ENCODE measurements around the gene AK5. TPM values are rescaled to one million over a fixed set of nuclear protein-coding genes. Genes with fewer than 3 reads are reported as not detected.
"Not testable (repeated sequence)": the region's sequence is repeated elsewhere in the genome, so short reads cannot be mapped to it uniquely, and the experiment has no call there.

The AK5 gene
- total RNA-seq, 2 donors from 2014 or later, result 0.93 to 3.5 TPM

DNA sequence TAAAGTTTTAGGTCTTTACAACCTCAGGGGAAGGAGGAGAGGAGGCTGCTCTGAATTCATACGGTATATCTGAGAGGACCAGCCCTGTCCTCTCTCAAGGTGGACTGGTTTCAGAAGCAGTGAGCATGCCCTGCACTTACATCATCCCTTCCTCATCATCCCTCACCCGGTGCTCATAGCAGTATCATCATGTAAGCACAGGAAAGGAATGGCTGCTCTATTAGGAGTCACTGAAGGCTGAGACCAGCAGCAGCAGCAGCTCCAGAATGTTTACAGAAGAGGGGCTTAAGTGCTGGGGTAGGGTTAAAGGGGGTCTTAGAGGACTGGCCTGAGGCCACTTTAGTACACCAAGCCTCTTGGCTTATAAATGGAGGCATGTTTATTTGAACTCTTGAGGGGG lies 185.9 kb downstream of the AK5 start:
- intact Hi-C loops (cut with DNase I), result no loop called here
- no peak for DNase-seq (ENCODE audit: low spot score)

DNA sequence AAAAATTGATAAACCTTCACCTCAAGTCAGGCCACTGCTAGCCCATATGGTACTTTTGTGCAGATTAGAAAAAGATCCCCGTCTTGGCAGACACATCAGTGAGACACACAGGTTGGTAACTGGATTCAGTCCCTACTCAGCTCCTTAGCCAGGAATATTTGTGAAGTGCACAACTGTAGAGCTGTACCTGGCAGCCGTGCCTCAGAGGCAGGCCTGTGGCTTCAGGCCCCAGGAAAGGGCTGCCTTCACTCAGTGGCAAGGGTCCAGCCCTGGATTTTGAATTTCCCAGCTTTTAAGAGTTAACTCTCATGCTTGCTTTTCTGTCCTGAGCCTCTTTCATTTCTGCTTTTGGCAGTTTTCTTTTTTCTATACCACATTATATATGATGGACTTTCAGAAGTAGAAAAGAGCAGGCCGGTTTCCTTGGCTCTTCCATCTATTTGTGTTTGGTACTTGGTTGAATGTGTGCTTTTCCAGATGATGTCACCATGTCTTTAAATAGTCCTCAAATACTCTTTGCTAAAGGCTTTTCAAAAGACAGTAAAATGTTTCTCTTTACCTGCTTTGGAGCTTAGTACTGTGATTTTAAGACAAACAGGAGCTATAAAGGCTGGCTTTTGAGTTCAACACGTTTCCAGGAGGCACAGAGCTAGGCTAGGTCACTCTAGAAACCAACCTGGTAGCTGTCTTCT lies 186.6 kb downstream of the AK5 start:
- intact Hi-C loops (cut with DNase I), result no loop called here
- DNase-seq (ENCODE audit: low spot score), result no peak

DNA sequence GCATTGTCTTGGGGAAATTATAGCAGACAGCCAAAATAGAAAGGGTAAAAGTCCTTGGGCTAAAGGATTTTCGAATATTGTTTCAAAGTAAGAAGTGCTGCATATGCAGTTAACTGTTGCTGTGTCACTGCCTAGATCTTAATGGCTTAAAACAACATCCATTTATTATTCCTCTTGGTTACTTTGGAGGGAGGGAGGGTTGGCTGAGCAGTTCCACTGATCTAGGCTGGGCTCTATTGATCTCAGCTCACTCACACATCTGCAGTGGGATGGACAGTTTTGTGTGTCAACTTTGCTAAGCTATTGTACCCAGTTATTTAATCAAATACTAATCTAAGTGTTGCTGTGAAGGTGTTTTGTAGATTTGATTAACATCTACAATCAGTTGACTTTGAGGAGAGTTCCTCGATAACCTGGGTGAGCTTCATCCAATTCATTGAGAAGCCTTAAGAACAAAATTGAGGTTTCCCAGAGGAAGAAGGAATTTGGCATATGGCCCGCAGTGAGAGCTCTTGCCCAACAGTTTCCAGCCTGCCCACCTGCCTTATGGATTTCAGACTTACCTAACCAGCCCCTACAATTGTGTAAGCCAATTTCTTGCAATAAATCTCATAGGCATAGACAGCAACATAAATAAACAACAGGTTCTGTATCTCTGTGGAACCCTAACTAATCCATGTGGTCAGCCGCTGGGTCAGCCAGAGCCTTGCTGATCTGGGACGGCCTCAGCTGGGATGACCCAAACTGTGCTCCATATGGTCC lies 187.3 kb downstream of the AK5 start:
- no peak for DNase-seq (ENCODE audit: low spot score)
- intact Hi-C loops (cut with DNase I), result no loop called here

DNA sequence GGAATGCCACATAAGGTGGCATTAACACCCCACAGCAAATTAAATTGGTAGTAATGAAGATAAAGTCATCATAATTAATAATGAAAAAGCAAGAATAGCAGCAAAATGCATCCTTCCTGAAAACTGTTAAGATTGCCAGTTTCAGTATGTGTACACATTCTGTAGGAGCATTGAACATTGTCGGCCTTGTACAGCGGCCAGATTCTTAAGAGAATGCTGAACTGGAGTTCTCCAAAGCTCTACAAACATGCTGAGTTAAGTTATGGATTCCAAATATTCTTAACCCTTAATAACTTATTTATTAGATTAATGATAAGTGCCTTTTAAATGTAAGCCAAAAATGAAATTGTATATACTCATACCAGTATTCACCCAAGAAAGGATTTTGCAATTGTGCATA lies 189.9 kb downstream of the AK5 start:
- no peak for DNase-seq (ENCODE audit: low spot score)
- intact Hi-C loops (cut with DNase I), result no loop called here

DNA sequence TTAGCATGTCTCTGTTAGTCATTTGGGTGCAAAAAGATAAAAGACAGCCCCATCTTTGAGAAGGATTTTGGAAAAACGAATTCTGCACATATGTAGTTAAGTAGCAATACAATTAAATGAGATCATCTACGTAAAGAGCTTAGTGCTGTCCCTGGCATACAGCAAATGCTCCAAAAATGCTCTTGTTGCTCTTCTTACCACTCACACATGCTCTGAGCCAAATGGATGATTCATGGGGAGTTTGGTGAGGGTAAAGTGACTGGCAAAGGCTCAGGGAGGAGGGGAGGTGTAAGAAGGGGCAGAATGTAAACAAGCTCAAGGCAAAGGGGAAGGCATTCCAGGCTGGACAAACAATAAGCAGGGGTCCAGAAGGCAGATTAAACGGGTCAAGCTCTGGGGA lies 191.9 kb downstream of the AK5 start:
- DNase-seq (ENCODE audit: low spot score), result no peak
- intact Hi-C loops (cut with DNase I), result no loop called here

DNA sequence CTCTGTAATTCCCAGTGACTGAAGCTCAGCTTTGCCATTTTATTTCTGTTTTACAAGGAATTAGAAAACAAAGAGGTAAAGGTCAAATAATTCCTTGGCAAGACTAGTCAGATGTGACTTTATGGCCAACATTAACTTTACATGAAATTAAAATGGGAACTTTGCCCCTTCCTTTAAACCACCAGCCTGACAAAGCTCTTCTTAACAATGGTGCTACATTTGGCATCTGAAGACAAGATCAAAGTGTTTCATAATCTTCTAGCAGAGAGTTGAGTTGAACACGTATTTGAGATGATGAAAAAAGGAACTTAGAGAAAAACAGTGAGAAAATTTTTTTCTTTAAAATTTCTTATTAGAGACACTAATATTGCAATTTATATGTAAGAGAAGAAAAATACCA lies 193.8 kb downstream of the AK5 start:
- intact Hi-C loops (cut with DNase I), result no loop called here

DNA sequence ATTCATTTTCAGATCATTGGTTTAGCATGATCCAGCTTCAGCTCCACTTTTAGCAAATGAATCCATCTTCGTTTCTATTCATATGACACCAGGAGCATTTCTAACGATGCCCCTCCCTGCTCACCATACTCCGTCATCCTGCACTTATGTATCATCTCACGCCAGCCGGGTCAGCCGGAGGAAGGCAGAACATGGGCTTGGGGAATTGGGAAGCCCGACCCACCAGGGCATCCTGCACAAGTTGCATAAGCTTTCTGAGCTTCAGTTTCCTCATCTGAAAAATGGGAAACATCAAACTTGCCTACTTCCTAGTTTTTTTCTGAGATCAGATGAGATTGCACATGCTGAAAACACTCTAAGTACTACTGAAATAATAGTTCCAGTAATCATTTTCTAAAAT lies 194.7 kb downstream of the AK5 start:
- intact Hi-C loops (cut with DNase I), result no loop called here
- DNase-seq (ENCODE audit: low spot score), result no peak

More for the DNA sequence above, 193.8 kb downstream of the AK5 start:
- no peak for DNase-seq (ENCODE audit: low spot score)

DNA sequence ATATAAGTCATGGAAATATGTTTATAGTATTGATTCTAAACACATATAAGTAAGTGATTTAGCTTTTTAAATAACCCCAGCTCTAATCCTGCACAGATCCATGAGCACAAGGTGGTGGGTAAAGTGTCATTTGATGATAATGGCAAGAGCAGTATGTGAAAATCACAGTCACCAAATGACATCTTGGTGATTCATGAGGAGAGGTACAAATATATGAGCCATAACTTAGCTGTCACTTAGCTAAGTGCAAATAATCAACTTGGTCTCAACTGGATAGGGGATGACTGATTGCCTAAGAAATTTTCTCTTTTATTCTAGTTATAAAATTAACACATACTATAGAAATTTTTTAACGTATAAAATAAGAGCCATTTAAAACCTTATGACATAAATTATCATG lies 202.5 kb downstream of the AK5 start:
- intact Hi-C loops (cut with DNase I), result no loop called here
- DNase-seq (ENCODE audit: low spot score), result no peak

DNA sequence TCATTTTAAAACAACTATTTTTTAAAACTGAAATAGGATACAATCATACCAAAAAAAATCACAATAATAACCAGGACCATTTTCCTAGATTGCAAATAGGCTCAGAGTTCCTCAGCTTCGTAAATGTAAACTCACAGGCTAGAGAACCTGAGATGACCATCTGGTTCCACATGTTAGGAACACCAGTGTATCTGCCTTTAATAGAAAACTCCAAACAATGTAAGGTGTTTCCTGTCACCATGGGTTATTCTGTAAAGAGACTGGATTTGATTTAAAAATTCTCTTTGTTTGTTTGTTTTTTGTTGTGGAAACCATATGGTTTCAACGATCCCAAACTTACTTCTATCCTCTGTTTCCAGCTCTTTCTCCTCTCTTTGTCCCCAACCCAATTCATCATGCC lies 203.1 kb downstream of the AK5 start:
- intact Hi-C loops (cut with DNase I), result no loop called here
- no peak for DNase-seq (ENCODE audit: low spot score)

DNA sequence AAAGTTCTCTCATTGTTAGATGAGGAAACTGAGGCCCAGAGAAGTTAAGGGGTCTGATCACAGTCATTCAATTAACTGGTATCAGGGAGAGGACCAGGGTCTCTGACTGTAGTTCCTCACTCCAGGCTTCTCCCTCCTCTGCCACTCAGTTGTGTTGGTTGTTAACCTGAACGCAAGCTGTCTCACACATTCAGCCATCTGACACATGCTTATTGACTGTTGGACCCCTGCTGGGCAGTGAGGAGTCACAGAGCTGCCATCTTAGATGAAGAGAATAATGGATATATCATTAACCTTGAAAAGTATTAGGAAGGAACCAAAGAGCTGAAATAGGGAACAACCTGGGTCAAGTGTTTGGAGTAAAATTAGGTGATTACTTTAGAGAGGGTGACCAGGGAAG lies 205.8 kb downstream of the AK5 start:
- no peak for DNase-seq (ENCODE audit: low spot score)
- intact Hi-C loops (cut with DNase I), result no loop called here

DNA sequence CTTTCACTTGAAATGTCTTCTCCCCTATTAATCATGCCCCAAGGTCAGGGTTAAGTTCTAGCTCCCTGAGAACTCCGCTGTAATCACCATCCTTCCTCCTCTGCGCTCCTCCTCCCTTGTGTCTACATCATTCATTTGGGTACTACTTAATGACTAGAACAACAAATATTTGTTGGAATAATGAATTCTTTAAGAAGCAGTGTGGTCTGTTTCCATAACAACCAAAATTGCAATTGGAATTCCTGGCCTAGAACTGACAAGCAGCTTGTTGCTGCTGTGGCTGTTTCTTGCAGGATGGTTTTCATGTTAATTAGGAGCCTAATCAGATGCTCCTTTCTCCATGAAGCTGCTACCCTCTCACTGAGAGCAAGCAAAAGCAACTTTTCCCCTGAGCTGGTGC lies 208.1 kb downstream of the AK5 start:
- intact Hi-C loops (cut with DNase I), result no loop called here
- DNase-seq (ENCODE audit: low spot score), result no peak

DNA sequence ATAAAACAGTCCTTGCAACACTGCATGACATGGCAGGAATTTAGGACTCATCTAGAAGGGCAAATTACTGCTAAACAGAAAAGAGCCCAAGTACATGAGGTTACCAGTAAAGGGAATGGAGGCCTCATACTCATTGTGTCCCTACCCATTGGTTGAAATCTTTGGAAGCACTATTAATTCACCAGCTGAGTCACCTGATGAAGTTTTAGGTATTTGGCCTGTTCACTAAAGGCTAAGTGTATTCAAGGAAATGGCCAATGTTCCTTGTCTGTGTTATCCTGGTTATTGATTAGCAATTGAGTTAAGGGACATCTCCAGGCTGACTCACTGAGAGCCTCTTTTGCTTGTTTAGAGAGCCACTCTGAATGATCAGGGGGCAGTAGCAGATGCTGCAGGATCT lies 212.2 kb downstream of the AK5 start:
- intact Hi-C loops (cut with DNase I), result no loop called here
- no peak for DNase-seq (ENCODE audit: low spot score)

DNA sequence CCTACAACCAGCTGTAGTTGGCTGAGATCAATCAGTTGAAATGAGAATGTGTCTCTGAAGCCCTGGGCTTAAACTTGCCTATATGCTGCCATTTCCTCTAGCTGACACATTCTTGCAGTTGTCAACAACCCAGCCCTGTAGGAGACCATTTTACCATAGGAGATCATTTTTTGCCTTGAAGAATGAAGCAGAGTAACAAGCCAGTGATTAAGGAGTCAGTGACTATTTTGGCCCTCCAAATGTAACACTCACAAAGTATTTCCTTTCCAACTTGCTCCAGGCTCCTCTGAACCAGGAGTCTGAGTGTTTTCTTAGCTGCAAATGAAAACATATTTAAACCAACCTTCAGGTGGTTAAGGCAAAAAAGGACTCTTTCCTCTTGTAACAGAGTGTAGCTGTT lies 217.1 kb downstream of the AK5 start:
- intact Hi-C loops (cut with DNase I), result no loop called here
- DNase-seq (ENCODE audit: low spot score), result no peak

DNA sequence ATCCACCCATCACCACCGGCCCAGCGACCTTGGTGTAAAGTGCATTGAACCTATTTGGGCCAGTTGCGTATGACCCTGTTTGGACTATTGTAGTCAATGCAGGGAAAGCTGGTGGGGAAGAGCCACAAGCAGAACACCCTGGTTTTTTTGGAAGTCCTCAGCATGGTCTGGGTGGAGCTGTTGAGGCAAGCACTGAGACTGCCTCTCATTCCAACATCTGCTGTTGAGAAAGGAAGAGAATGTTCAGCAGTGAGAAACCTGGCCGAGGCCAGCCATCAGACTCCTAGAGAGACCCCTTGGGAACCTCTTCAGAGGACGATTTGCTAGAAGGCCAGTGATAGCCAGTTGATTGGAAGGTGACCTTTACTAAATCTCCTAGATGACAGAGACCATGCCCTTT lies 217.6 kb downstream of the AK5 start:
- DNase-seq (ENCODE audit: low spot score), result no peak
- intact Hi-C loops (cut with DNase I), result no loop called here

DNA sequence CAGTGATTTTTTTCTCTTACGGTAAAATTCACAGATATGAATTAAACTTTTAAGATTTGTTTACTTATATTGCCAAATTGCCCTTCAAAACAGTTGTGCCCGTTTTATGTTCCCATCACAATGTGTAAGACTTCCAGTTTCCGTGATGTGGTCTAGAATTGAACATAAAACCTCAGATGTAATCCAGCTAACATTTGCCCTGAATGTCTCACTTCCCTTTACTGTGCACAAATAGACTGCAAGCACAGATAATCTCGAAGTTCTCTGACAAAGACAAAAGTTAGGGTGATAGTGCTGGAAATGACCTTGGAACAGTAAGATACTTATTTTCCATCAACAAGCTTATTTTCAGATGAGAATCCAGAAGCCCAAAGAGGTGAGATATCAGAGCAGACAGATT lies 223.2 kb downstream of the AK5 start:
- DNase-seq (ENCODE audit: low spot score), result no peak
- intact Hi-C loops (cut with DNase I), result no loop called here

DNA sequence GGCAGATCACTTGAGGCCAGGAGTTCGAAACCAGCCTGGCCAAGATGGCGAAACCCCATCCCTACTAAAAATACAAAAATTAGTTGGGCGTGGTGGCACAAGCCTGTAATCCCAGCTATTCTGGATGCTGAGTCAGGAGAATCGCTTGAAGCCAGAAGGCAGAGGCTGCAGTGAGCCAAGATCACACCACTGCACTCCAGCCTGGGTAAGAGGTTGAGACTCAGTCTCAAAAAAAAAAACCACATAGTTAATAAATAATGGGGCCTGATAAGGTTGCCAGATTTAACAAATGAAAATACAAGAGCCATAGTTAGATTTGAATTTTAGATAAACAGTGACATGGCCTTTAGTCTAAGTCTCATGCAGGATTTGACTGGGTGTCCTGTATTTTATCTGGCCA lies 225.0 kb downstream of the AK5 start:
- no peak for DNase-seq (ENCODE audit: low spot score)
- intact Hi-C loops (cut with DNase I), result no loop called here

DNA sequence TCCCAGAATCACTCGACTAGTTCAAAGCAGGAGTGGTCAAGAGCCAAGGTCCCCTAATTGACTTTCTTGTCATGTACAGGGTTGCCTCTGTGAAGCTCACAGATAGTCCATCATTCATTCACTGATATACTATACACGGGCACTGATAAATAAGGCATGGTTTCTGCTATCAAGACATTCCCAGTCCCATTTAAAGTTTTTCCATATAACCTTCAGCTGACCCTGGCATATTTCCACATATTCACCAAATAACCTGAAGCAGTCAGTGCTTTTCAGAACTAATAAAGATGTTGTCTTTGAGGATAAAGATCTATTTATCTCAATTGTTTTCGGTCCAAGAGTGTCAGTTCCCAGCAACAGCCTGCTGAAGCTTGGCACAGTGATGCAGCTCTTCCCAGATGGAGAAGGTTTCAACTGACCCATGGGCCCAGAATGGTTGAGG lies 227.3 kb downstream of the AK5 start:
- intact Hi-C loops (cut with DNase I), result no loop called here
- DNase-seq (ENCODE audit: low spot score), result no peak

DNA sequence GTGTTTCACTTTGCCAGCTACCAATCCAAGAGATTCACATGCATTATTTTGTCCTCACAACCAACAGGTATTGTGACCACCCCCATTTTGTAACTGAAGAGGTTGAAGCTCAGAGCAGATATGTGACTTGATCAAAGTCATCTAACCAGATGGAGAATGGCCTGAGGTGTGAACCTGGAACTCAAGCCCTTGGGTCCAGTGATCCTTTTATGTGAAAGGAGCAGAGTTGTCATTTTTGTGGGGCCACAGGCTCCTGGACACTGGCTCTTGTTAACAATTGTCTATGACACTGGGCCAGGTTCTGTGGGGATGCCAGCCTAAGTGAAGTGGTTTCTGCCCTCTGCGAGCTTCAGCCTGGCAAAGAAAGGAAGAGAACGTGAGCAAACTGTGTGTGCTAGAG lies 228.1 kb downstream of the AK5 start:
- intact Hi-C loops (cut with DNase I), result no loop called here
- no peak for DNase-seq (ENCODE audit: low spot score)

DNA sequence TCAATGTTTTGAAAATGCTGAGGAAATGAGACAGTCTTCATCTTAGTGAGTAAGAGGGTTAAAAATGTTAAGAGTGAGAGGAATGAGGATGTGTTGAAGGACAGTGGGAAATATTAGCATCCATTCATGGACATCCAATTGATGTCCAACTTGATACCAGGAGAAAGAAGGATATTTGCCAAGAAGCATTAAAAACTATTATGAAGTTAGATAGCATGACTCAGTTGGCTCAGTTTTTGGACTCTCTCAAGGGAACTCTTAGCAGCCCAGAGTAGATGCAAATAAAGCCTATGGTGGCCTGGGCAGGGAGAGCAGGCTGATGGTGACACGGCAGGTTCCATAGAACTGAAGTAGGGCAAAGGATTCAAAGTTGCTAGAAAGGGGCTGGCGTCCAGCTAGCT lies 229.6 kb downstream of the AK5 start:
- no peak for DNase-seq (ENCODE audit: low spot score)
- intact Hi-C loops (cut with DNase I), result no loop called here

DNA sequence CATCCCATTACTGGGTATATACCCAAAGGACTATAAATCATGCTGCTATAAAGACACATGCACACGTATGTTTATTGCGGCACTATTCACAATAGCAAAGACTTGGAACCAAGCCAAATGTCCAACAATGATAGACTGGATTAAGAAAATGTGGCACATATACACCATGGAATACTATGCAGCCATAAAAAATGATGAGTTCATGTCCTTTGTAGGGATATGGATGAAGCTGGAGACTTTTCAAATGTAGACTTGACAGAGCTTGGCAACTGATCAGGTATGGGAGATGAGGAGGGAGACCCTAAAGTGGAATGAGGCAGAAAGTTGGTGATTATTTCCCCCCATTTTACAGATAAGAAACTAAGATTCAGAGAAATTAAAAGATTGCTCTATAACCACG lies 230.8 kb downstream of the AK5 start:
- DNase-seq (ENCODE audit: low spot score); intact Hi-C loops (cut with DNase I): not testable (repeated sequence)
